Stimulated activated CD4-positive, alpha-beta T cell treated with anti-CD3 and anti-CD28 coated beads, Interleukin-15, amount 100 ng/mL, for 24 hours (primary cell): ENCODE data around the gene MANEAL.

ENCODE experiments used
- DNase-seq: peaks from one replicate; pipeline ENCODE4 v3.0.0-alpha.2; 2020

MANEAL gene

GRCh38 chr1:37782491-37782890, 11.2 kb upstream of the MANEAL start:
- no peak for DNase-seq

DNA sequence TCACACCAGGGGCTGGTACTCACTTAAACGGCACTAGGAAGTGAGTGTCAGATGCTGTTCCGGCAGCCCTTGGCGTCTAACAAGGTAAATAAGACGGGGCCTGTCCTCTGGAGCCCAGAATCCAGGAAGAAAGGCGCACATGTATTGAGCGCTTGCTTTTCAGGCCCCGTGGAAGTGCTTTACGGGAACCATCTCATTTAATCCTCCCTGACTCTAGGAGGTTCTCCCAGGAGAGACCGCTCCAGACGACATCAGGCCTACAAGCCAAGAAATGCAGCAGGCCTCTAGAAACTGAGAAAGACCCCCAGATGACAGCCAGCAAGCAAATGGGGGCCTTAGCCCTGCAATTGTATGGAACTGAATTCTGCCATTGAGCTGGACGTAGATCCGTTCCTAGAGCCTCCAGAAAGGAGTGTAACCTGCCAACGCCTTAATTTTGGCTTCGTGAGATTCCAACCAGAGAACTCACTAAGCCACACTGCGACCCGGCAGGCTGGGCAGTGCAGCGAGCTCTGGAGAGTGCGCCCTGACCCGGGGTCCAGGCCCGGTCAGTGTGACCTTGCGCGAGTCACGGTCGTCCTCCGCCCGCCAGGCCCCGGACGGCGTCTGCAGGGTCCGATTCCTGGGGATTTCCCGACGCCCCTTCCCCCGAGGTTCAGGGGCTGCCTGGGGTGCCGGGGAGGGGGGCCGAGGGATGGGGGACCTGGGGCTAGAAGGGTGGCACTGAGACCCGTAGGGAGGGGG, 532 bp upstream of the MANEAL start:
- no peak for DNase-seq

GRCh38 chr1:37794372-37795339, 1.0 kb downstream of the MANEAL start:
- DNase-seq: no peak

GRCh38 chr1:37795340-37796125, 1.9 kb downstream of the MANEAL start:
- DNase-seq: peak; percentile 65

- no peak for DNase-seq
Observed at GRCh38 chr1:37797750-37798345, 4.2 kb downstream of the MANEAL start.

GRCh38 chr1:37802439-37802838, 8.8 kb downstream of the MANEAL start:
- DNase-seq: no peak

DNA sequence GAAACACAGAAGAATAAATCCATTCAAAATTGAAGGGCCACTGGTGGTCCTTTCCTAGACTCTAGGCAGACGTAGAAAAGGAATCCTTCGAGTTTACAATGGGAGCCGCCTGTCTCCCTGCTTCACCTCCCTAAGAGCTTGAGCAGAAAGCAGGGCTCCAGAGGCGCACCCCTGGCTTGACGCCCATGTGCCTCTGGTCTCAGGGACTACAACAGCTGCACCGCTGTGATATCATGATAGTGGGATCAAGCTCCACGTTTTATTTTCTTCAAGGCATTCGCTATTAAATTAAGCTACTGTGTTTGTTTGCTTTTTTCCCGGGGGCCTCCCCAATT, 13.5 kb downstream of the MANEAL start:
- no peak for DNase-seq

GRCh38 chr1:37807555-37808368, 14.1 kb downstream of the MANEAL start, which contains the start of the genes C1orf122 and YRDC:
Gene C1orf122 (plus strand): TSS chr1:37807790. CDS start chr1:37808405, 615 bp downstream.
Gene YRDC (minus strand): TSS chr1:37808208. CDS start chr1:37808180, 28 bp downstream.
- peak; percentile 97 for DNase-seq

GRCh38 chr1:37808369-37809319, 15.0 kb downstream of the MANEAL start:
- peak; percentile 66 for DNase-seq

DNA sequence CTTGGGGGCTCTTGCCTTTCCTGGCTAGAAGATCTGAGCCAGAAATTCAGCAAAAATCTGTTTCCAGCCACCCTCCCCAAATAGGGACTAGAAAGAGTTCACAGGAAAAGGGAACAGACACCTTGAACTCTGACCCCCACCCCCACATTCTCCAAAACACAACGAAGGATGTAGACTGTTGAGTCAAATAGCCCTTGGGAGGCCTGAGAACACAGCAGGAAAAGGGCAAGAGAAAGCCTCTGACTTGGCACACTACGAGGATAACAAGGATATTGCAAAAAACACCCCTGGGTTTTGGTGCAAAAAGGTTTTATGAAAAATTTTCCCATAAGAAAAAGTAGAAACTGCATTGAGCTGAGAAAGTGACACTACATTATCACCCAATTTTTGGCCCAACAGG, 16.3 kb downstream of the MANEAL start:
- no peak for DNase-seq

- DNase-seq: peak; percentile 75
Observed at GRCh38 chr1:37811027-37811655, 17.5 kb downstream of the MANEAL start.

- DNase-seq: no peak
Observed at GRCh38 chr1:37813529-37814145, 20.0 kb downstream of the MANEAL start.

GRCh38 chr1:37814252-37814651, 20.6 kb downstream of the MANEAL start:
- DNase-seq: no peak

GRCh38 chr1:37817481-37817880, 23.8 kb downstream of the MANEAL start:
- no peak for DNase-seq

- DNase-seq: no peak
Observed at GRCh38 chr1:37821481-37821880, 27.8 kb downstream of the MANEAL start.

DNA sequence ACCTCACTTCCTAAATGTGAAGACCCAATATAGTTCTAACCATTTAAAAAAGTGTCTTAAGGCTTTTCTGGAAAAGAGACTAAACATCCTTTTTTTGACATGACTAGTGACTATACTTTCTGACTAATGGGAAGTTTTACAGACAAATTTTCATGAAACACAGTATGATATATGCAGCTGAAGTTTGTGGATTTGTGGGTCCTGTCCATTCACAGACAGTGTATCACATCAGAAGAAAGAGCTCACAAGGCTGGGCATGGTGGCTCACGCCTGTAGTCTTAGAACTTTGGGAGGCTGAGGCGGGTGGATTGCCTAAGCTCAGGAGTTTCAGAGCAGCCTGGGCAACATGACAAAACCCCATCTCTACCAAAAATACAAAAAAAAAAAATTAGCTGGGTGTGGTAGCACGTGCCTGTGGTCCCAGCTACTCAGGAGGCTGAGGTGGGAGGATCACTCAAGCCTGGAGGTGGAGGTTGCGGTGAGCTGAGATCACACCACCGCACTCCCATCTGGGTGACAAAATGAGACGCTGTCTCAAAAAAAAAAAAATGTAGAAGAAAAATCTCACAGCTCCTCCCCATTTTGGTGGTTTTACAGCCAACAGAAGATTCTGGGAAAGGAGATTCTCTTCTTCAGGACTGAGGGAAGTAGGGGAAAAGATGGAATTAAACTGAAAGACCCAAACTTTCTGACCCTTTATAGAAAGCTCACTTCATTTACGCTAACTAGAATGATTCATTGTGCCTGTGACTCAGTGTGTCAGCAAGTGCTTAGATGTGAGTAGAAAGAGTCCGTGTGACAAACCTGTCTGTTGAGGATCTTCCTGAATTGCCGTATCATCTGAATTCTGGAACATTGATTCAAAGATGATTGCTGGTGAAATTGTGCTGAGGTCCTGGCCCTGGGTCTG, 29.5 kb downstream of the MANEAL start:
- no peak for DNase-seq

DNA sequence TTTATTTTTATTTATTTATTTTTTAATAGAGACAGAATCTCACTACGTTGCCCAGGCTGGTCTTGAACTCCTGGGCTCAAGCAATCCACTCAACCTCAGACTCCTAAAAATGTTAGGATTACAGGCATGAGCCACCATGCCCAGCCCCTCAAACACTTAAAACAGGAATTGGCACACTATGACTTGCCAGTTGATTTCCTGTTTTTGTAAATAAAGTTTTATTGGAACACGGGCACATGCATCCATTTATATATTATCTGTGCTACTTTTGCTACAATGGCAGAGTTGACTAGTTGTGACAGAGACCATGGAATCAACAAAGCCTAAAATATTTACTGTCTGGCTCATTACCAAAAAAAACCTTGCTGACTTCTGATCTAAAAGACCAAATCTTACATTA, 30.4 kb downstream of the MANEAL start:
- no peak for DNase-seq

DNA sequence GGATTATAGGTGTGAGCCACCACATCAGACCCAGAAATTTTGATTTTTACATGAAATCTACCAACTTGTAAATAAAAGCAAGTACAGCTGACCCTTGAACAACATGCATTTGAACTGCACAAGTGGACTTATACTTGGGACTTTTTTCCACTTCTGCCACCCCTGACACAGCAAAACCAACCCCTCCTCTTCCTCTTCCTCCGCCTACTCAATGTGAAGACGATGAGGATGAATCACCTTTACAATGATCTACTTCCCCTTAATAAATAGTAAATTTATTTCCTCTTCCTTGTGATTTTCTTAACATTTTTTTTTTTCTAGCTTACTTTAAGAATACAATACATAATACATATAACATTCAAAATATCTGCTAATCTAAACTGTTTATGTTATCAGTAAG, 31.9 kb downstream of the MANEAL start:
- DNase-seq: no peak
